Activated CD4-positive, alpha-beta T cell treated with anti-CD3 and anti-CD28 coated beads, Interleukin-2, amount 50 U/mL, for 4 hours (primary cell): ENCODE results near the gene ASB1.

Source experiments
- DNase-seq, 2 experiments: peaks; one replicate each; pipeline ENCODE4 v3.0.0-alpha.2; 2020

Gene ASB1

DNA sequence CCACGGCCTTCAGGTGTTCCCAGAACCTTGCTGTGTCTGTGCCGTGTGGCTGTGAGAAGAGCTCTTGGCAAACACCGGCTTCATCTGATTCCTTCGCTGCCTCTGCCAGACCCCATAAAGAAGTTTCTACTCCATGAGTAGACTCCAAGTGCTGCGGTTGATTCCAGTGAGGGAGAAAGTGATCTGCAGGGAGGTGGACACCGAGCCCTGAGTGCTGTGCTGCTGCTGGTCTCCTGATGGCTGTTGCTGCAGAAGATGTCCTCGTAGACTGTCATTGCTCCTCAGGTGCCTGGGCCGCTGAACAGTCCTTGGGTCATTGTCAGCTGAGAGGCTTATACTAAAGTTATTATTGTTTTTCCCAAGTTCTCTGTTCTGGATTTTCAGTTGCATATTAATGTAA is 19.6 kb downstream of the ASB1 start:
- DNase-seq, result no peak

- no peak for DNase-seq
Measured at GRCh38 chr2:238448031-238448955, 21.6 kb downstream of the ASB1 start.

DNA sequence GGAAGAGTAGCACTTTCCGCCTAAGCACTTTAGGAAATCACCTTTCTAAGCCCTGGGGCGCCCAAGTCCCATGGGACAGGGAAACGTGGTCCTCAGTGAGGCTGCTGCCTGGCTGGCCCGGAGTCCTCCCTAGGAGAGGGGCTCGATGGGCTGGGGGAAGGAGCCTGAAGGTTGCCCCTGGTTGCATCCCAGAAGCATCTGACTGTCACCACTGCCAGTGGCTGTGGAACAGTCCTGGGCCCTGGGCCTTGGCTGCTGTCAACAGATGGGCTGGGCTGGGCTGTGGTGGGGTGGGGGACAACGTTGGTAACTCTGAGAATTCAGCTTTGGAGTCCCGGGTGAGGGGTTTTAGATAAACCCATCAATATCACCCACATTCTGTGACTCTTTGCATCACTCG is 22.5 kb downstream of the ASB1 start:
- no peak for DNase-seq

GRCh38 chr2:238449909-238450417 is 23.2 kb downstream of the ASB1 start:
- no peak for DNase-seq

GRCh38 chr2:238450440-238450861 is 23.7 kb downstream of the ASB1 start:
- DNase-seq, result no peak

DNA sequence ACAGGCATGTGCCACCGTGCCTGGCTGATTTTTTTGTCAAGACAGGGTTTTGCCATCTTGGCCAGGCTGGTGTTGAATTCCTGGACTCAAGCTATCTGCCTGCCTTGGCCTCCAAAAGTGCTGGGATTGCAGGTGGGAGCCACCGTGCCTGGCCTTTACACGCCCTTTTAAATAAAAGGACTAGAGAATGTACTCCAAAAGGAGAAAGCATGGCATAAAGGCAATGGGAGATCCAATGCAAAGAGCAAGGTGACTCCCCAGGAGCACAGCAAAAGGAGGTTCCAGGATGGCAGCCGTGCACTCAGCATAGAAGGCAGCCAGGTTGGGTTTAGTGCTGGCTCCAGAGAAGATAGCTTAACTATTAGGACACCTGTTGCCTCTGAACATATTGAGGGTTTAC is 27.1 kb downstream of the ASB1 start:
- DNase-seq, result no peak

- no peak for DNase-seq
Measured at GRCh38 chr2:238456449-238456848, 29.7 kb downstream of the ASB1 start.

DNA sequence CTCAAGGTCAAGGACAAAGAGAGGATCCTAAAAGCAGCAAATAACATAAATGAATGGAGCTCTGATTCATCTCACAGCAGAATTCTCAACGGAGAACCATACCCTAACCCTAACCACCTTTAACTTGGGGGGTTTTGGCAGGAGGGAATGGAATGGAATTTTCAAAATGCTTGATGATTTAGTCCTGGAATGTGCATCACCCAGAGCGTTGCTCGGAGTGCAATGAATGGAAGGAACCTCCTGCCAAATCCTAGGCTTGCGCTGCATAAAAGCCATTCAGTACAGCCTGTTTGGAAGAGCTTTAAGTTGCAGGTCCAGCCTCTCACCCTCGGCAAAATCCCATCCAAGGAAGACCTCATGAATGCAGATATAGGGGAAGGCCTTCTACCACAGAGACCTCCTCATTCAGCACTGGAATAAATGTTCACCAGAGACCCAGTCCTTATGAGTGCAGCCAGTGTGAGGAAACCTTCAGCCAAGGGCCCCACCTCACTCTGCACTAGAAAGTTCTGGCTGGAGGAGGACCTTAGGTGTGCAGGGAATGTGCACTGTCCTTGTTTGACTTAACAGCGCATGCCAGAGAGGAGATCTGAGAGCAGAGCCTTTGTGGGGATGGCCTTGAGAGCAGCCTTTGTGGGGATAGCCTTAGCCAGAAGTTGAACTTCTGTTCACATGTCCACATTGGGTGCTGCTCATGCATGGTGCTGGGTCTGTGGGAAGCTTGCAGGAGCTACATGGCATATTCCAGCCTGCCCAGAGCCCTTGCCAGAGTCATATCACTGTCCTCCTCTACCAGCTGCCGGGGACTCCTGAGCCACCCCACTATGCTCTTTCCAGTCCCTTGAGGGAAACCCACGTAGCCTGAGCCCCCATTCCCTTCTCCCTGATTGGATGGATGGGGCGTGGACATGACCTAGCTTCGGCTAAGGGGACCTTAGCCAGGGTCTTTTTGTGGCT is 30.5 kb downstream of the ASB1 start:
- no peak for DNase-seq

DNA sequence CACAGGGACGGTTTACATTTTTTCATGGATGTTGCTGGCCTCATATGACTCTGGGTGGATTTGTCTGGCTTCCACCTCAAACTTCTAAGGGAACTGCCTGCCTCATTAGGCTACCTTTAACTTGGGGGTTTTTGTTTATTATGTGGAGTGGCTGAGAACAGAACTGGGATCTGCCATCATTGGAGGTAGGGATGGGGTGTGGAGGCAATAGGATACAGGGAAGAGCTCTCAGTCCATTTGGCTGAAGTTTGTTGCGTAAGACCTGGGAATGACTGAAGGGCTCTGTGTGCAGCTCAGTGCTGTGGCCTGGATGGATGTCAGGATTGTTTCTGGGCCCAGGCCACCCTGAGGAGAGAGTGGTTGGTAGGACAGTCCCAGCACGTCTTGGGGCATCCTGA is 31.2 kb downstream of the ASB1 start:
- DNase-seq, result no peak

- DNase-seq, result no peak
Measured at GRCh38 chr2:238458651-238459050, 31.9 kb downstream of the ASB1 start.

- no peak for DNase-seq
Measured at GRCh38 chr2:238459081-238459629, 32.4 kb downstream of the ASB1 start.

DNA sequence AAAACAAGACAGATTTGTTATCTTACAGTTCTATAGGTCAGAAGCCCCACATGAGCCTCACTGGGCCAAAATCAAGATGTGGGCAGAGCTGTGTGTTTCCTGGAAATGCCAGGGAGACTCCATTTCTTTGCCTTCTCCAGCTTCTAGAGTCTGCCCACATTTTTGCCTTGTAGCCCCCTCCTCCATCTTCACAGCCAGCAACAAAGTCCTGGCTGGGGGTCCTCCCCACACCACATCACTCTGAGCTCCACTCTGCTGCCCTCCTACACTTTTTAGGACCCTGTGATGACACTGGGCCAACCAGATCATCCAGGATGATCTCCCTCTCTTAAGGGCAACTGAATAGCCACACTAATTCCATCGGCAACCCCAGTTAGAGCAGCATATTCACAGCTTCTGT is 34.3 kb downstream of the ASB1 start:
- no peak for DNase-seq

- no peak for DNase-seq
Measured at GRCh38 chr2:238461491-238461890, 34.8 kb downstream of the ASB1 start.

DNA sequence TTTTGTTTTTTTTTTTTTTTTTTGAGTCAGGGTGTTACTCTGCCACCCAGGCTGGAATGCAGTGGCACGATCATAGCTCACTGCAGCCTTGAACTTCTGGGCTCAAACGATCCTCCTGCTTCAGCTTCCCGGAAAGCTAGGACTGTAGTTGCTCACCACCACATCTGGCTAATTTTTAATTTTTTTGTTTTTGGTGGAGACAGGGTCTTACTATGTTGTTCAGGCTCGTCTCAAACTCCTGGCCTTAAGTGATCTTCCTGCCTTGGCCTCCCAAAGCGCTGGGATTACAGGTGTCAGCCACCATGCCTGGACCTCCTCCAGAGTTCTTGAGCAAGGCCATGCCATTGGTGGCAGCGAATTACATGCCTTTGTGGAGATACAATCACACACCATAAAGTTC is 35.2 kb downstream of the ASB1 start:
- DNase-seq, result no peak

GRCh38 chr2:238462782-238463396 is 36.2 kb downstream of the ASB1 start:
- no peak for DNase-seq

DNA sequence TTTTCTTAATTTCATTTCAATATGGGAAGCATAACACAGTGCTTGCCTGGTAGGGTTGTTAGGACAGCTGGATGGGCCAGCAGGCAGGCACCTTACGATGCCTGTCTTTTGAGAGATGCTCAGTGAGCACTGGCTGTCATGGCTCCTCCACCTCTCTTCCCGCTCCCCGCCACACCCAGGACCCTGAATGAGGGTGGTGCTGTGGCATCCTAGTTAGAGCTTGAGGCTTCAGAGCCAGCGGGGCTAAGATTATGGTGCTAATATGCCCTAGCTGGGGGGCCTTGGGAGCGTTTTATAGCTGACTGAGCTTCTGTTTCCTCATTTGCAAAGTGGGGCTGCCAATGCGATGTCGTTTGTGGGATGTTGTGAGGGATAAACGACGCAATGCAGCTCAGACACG is 37.7 kb downstream of the ASB1 start:
- DNase-seq, result no peak

GRCh38 chr2:238465487-238466242 is 38.9 kb downstream of the ASB1 start:
- DNase-seq, result no peak

DNA sequence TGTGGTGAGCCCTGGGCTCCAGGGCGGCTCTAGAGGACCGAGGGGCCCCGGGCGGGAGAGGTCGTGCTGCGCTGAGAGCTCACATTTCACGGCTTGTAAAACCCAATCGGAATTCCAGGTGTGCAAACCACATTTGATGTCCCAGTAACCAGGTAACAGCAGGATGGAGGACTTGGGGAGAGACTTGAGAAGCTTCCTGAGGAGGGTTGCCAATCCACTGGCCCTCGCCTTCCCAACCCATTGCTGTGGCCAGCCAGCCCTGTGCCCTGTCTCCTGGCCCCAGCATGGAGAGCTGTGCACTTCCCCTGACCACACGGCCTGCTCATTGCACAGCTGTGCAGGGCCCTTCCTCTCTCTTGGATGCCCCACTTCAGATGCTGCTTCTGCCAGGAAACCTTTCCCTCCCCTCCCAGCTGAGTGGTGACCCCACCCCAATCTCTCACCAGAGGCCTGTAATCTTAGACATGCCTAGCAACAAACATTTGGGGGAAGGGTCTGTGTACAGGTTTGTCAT is 39.6 kb downstream of the ASB1 start:
- DNase-seq, result no peak

GRCh38 chr2:238467062-238467461 is 40.3 kb downstream of the ASB1 start:
- DNase-seq, result no peak

DNA sequence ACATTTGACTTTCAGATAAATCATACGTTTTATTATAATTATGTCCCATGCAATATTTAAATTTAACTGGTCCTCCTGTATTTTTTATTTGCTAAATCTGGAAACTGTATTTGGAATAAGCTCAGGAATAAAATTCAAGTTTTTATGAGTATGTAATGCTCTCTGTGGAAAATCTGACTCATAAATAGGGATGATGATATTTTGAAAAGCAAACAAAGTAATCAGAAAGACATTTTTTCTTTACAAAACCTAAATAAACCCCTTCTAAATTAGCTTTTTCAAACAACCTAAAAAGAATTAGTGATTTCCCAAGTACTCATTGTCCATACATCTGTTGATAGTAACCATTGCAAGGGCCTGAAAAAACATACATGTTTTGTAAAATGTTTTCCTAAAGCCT is 41.1 kb downstream of the ASB1 start:
- no peak for DNase-seq

- no peak for DNase-seq
Measured at GRCh38 chr2:238469155-238469554, 42.4 kb downstream of the ASB1 start.

DNA sequence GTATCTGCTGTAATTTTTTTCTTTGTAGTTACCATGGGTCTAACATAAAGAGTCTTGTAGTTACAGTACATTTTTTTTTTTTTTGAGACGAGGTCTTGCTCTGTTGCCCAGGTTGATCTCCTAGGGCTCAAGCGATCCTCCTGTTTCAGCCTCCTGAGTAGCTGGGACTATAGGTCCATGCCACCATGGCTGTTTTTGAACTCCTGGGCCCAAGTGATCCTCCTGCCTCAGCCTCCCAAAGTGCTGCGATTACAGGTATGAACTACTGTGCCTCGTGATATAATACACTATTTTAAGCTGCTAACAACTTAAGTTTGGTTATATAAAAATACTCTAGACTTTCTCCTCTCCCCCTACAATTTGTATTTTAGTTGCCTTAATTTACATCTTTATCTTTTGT is 46.3 kb downstream of the ASB1 start:
- DNase-seq, result no peak
